Spleen (tissue), 7 donors: Measurements from ENCODE around the gene TLR4.

ENCODE experiments used
- POLR2A ChIP-seq, 3 donors: fragments of 450-650 bp; IDR thresholded peaks; one replicate each; pipeline ENCODE4 v1.5.1; 2017; ENCODE audit warnings: antibody characterized with exemption in 3 of 3, mild to moderate bottlenecking in 1 of 3
- TF ChIP-seq, protein P1 (sequence below), 11 experiments: fragments of 200-600 bp in 7 of 11; fragments of 450-650 bp in 4 of 11; sonication (generic) in 4 of 11; IDR thresholded peaks in 8 of 11; conservative IDR thresholded peaks in 3 of 11; 1 replicate in 7 of 11; 2 replicates in 4 of 11; pipeline versions ENCODE4 v1.4.0 to v1.8.0; 2016 to 2021; ENCODE audit warnings: antibody characterized with exemption in 11 of 11, inconsistent platforms in 4 of 11, mild to moderate bottlenecking in 1 of 11
- donor health status: DM: no; HTN: no; CAD: no; lungs with moderate emphysema.
- donor health status: DM: no; HTN: no; CAD: no.
- donor health status: DM: no; HTN: no; CAD: no.

DNA sequence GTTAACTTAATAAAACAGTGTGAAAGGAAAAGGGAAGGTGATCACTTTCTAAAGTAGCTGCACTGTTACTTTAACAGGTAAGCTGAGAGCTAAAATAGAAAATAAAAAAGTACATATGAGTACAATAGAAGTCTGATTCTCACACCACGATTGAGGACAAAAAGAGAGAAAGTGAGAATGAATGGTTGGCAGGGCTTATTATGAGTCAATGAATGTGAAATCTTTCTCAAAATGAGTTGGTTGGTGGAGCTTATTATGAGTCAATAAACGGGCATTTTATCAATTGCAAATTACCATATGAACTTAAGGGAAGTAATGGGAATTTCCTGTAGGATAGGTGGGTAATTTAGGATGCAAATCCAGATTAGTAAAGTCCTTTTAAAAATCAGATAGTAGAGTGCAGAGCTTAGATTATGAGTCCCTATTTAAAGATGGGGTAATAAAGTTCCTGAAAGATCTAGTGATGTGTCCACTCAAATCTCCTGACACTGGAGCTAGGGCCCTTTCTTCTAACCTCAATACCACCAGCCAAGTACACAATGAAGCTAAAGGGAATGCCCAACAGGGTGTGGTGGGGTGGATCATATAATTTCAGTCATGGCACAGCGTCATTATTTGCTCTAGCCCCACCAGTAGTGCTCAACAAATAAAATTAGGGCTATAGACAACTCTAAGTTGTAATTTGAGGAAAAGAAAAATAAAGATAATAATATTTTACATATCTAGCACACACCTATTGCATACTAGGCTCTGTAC lies 21.1 kb upstream of the TLR4 start:
- TF ChIP-seq POLR2A (IDR thresholded peaks at IDR 0.05) = no peak
- TF ChIP-seq, protein P1, sequence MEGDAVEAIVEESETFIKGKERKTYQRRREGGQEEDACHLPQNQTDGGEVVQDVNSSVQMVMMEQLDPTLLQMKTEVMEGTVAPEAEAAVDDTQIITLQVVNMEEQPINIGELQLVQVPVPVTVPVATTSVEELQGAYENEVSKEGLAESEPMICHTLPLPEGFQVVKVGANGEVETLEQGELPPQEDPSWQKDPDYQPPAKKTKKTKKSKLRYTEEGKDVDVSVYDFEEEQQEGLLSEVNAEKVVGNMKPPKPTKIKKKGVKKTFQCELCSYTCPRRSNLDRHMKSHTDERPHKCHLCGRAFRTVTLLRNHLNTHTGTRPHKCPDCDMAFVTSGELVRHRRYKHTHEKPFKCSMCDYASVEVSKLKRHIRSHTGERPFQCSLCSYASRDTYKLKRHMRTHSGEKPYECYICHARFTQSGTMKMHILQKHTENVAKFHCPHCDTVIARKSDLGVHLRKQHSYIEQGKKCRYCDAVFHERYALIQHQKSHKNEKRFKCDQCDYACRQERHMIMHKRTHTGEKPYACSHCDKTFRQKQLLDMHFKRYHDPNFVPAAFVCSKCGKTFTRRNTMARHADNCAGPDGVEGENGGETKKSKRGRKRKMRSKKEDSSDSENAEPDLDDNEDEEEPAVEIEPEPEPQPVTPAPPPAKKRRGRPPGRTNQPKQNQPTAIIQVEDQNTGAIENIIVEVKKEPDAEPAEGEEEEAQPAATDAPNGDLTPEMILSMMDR (IDR thresholded peaks at IDR 0.05 in 8 of 11, conservative IDR thresholded peaks at IDR 0.05 in 3 of 11) = no peak
